Measurements from ENCODE around the gene HOXA4.

The HOXA4 gene

DNA sequence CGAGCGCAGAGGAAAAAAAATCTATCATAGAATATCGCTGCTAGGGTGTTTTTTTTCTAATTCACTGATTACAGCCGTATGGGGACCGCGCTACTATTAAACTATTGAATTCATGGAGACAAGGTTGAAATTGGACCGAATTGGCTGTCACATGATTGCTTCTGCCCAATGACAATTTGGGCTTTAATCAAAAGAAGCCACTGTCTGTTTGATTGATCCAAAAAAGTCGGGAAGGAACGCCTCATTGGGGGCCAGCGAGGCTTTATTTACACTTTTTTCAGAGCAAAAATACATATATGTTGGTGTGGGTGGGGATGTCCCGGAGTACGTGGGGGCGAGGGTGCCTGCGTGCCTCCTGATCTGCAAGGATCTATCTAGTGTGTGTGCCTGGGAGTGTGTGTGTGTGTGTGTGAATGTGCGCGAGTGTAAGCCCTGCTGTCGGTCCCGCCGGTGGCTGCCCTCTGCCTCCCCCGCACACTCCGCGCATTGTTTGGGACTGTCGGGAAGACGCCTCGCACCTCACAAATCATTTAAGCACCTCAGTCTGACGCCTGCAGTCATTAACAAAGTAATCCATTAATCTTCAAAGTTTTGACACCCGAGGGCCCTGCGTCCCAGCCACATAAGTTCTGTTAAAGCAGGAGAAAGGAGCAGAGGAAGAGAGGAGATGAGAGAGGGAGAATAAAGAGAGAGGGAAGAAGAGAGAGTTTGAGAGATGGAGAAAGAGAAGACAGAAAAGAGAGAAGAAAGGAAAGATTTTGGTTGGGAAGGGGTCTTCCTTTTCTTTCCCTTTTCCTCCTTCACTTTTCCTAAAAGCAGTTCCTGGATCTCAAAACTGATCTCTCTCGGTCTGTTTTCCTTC, 27.7 kb downstream of the HOXA4 start, which contains the start of gene HOXA2:
Gene HOXA2, minus strand, starts transcription at position 103 of the 862 bp plus-strand sequence. CDS start 183 bp downstream, outside the sequence.
- no peak for DNase-seq

DNA sequence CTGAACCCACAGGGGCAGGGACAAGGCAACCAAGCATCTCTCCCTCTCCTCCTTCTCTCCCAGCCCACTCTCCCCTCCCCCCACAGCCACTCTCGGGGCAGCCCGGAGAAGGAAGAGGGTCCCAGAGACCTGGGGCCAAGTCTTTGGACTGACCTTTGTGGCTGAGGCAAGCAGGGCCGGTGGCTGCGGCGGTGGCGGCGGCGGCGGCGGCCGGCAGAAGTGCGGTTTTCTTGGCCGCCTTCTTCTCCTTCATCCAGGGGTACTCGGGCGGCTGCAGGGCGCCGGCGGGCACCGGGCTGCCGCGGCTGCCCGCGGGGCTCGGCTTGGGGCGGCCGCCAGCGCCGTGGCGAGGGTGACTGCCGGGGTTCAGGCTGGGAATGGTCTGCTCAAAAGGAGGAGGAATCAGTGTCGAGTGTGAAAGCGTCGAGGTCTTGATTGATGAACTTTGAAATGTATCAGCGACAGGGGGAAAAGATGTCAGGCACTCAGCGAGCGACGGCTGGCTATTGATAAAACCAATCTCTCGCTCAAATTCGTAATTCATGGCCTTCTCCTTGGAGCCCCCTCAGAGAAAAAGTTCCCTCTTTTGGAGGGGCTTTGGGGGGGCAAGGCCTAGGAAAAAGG, 28.5 kb downstream of the HOXA4 start:
- DNase-seq: no peak

DNA sequence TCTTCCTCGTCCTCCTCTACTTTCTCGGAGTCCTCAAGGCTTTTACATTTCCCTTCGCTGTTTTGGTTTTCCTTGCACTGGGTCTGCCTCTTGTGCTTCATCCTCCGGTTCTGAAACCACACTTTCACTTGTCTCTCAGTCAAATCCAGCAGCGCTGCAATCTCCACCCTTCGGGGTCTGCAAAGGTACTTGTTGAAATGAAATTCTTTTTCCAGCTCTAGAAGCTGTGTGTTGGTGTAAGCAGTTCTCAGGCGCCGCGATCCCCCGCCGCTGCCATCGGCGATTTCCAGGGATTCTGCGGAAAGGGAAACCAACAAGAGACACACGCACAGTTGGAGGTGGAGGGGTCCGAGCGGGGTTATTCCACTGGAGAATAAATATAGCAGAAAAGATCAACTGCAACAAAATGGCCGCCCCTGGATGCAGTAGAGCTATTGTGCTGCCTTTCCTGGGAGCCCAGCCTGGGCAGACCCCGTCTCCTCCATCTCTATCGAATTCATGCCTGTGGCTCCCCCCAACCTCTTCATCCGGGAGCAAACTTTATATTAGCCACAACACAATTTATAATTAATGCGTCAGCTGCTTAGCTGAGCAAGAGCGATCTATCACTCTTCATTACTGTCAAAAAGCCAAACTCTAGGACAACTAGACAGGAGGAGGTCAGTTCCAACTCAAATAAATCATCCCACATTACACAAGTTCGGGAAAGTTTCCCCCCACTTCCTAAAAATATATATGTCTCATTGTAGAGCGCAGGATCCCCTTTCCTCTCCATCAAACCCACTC, 29.2 kb downstream of the HOXA4 start:
- no peak for DNase-seq

- DNase-seq: no peak
Measured at GRCh38 chr7:27100694-27101170, 29.8 kb downstream of the HOXA4 start.

DNA sequence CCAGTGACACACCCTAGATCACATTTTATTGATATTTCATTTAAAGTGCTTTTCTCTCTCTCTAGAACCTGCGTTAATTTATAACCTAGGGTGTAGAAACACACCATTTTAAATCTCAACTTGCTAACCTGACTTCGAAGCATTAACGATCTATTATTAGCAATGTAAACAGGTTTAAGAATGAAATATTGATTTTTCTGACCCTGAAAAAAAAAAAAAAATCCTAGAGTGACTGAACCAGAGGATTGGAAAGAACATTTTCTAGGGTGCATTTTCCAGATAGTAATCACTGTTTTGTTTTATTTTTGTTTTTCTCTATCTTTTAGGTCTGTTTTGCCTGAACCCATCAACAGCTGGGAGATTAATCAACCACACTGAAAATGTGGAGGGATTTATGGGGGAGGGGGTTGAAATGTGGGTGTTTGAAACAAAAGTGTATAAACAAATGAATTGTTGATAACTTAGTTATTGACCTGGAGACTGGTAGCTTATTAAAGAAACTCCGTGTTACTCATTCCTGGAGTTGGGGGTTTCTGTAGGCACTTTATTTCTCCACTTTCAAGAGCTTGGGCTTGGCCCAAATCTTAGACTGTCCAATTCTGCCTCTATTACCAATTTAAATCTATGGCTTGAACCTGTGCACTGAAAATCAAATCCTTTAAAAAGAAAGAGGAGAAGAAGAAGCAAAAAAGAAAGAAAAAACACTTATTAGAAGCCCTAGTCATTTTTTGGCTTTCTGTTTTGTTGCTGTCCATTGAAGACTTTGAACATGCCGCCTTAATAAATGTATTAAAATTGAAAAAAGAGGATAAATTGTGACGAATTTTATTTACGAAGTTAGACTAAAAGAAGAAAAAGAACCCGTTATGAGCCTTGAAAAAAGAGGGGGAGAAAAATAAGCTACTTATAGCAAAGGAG, 30.8 kb downstream of the HOXA4 start:
- peak; percentile 41 for DNase-seq

DNA sequence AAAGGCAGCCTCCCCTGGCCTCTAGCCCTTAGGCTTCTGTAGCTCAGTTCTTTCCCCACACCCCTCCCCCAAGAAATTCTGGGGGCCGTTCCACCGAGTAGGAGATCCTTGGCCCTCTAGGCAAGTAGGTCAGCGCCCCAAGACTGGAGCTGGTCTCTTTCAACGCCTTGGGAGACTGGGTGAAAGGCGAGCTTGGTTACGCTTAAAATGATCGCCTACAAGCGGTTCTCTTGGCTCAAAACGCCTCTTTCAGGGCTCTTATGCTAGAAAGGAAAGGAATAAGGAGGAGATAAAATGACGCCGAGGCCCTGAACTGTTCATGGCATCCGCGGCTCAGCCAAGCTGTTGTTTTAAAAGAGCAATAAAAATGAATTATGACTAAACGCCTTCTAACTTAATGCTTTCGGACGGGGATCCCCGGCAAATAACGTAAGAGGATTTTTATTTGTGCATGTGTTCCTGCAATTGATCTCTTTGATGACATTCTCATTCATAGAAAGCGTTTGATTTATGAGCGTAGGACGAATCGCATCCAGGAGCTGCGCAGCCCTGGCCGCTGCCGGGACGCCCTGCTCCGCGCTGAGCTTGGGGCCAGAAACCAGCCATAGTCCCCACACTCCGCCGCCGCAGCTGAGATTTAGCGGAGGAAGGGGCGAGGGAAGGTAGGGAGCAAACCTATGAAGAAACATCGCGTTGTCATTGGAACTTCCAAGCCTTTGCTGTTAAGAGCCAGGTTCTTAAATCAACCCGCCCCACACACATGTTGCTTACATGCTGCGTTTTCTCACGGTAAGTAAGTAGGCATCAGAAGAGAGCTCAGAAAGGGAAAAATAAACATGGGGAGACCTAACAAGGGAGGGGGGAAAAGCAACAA, 31.7 kb downstream of the HOXA4 start:
- peak; percentile 61 for DNase-seq

DNA sequence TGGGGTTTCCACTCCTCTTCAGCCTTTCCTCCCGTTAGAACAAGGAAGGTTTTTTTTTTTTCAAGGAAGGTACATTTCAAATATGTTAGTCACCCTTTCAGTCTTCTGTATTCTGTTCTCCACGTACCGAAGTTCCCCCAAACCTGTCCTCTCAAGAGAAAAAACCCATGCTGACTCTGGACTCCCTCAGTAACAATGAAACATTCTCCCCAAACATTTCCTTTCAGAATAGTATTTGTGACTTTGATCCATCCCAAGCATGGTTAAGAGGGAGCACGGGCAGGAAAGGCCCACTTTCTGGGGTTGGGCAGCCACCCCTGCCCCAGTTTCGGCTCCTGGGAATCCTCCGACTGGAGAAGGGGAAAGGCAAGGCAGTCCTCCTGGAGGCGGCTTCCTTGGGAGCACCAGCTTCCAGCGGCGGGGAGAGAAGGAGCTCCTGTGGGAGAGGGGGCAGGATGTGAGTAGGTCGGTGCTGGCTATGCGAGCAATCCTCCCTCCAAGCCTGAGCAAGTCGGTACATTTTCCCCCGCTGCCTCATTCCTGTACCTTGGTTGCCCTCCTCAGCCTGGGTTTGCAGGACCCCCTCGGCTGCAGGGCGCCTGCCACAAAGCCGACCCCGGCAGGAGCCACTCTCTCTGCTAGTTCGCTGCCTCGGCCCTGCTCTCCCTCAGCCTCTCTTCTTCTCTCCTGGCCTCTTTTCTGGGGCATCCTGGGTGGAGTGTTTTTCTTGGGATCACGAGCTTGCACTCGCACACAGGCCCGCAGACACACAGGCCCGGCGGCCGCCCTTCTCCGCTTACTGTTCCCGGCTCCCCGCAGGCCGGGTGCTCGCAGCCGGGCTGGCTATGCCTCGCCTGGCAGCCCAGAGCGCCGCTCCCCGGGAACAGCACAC, 32.6 kb downstream of the HOXA4 start:
- no peak for DNase-seq

- DNase-seq: peak; percentile 32
Measured at GRCh38 chr7:27096768-27097514, 33.6 kb downstream of the HOXA4 start.

DNA sequence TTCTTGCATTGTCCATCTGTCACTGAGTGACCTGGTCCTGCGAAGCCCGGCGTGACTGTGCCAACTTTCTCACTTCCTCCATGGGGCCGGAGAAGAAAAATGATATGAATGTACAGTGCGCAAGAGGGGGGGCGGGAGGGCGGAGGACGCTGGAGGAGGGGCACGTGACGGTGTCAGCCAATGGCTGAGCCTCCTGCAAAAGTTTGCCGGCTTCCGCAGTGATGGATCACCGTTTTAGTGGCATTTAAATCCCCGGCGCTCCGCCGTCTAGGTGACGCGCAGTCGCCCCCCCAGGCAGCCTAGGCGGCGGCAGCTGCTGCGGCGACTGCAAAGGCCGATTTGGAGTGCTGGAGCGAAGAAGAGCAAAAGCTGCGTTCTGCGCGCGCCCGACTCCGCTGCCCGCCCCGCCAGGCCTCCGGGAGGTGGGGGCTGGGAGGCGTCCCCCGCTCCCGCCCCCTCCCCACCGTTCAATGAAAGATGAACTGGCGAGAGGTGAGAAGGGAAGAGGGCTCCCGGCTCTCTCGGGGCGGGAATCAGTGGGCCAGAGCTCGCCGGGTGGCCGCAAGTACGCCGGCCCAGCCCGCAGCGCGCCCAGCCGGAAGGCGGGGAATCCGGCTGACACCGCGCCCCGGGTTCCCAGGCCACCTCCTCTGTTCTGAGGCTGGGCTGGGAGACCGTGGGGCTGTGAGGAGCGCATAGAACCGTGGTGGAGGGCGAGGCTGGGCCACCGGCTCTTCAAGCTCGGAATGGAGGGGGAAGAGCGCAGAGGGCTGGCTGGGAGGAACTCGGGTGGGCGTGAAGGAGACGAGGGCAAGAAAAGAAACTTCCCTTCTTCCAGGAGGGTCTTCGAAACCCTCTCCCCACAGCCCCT, 34.4 kb downstream of the HOXA4 start, which contains the start of gene HOXA1:
Gene HOXA1, minus strand, starts transcription at position 104 of the 871 bp plus-strand sequence. Its CDS starts 88 bp downstream, at position 16.
- peak; percentile 79 for DNase-seq

- DNase-seq: no peak
Measured at GRCh38 chr7:27095050-27095896, 35.3 kb downstream of the HOXA4 start.

DNA sequence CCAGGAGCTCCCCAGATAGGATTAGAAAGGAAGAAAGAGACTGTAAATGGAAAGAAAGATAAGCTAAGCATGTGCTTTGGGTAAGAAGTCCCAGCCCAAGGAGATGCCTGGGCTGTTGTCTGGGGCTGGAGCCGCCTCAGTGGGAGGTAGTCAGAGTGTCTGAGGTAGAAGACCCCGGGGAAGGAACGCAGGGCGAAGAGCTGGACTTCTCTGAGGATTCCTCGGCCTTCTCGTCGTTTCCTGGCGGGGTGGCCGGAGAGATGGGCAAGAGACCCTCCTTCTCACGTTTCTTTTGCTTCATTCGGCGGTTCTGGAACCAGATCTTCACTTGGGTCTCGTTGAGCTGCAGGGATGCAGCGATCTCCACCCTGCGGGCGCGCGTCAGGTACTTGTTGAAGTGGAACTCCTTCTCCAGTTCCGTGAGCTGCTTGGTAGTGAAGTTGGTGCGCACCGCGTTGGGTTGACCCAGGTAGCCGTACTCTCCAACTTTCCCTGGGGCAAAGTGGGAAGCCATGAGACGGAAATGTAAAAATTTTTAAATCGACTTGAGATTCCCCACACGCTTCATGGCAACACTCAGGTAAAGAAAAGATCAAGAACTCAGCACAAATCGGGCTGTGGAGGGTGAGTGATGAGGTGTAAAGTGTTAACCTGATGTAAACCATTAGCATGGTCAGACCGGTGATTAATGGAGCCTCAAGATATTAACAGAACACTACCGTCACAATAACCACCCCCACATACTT, 36.1 kb downstream of the HOXA4 start:
- no peak for DNase-seq

GRCh38 chr7:27093184-27093895, 37.2 kb downstream of the HOXA4 start:
- DNase-seq: no peak

DNA sequence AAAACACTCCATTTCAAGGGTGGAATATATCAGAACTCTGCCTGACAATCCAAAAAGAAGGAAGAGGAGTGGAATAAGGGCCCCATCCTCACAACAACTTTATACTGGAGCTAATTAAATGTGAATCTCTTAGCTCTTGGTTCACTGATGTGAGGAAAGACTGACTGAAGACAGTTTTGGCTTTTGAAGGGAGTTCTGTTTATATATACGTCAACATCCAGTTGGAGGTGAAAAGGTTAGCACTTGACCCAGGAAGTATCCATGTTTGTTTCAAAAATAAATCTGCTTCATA, 37.8 kb downstream of the HOXA4 start:
- no peak for DNase-seq

- no peak for DNase-seq
Measured at GRCh38 chr7:27091941-27092818, 38.4 kb downstream of the HOXA4 start.

- DNase-seq: peak; percentile 4
Measured at GRCh38 chr7:27091105-27091504, 39.5 kb downstream of the HOXA4 start.
